HUES64 (cell line): ENCODE results near the gene FGA.
"Not testable (repeated sequence)": the region's sequence is repeated elsewhere in the genome, so short reads cannot be mapped to it uniquely, and the experiment has no call there.

Source experiments
- H3K27ac ChIP-seq: 2 replicates; pipeline ENCODE4 v1.7.0; 2013; ENCODE audit warnings: low read depth, low read length, inconsistent platforms
- H3K27me3 ChIP-seq: 2 replicates; pipeline ENCODE4 v1.6.1; 2013; ENCODE audit warnings: mild to moderate bottlenecking, low read length; ENCODE audit not compliant: insufficient read depth
- H3K36me3 ChIP-seq: 2 replicates; pipeline ENCODE4 v1.6.1; 2013; ENCODE audit warnings: mild to moderate bottlenecking, low read length; ENCODE audit not compliant: insufficient read depth
- H3K4me1 ChIP-seq: 2 replicates; pipeline ENCODE4 v1.6.1; 2013; ENCODE audit warnings: mild to moderate bottlenecking, low read length, moderate library complexity; ENCODE audit not compliant: insufficient read depth
- H3K4me3 ChIP-seq: 2 replicates; pipeline ENCODE4 v1.5.1; 2013; ENCODE audit warnings: mild to moderate bottlenecking, low read length, moderate library complexity
- H3K9ac ChIP-seq: 2 replicates; pipeline ENCODE4 v1.6.1; 2013; ENCODE audit warnings: mild to moderate bottlenecking, low read depth, low read length
- H3K9me3 ChIP-seq: 2 replicates; pipeline ENCODE4 v1.6.1; 2013; ENCODE audit warnings: low read depth, low read length; ENCODE audit not compliant: insufficient read depth
- WGBS: fragments of 150-250, 120-280 bp; methylation state at CpG from one replicate; pipeline ENCODE4 v1.1.7; 2013; ENCODE audit warnings: missing lambda C conversion rate; 5-methylcytosine and 5-hydroxymethylcytosine counted together

Gene FGA

DNA sequence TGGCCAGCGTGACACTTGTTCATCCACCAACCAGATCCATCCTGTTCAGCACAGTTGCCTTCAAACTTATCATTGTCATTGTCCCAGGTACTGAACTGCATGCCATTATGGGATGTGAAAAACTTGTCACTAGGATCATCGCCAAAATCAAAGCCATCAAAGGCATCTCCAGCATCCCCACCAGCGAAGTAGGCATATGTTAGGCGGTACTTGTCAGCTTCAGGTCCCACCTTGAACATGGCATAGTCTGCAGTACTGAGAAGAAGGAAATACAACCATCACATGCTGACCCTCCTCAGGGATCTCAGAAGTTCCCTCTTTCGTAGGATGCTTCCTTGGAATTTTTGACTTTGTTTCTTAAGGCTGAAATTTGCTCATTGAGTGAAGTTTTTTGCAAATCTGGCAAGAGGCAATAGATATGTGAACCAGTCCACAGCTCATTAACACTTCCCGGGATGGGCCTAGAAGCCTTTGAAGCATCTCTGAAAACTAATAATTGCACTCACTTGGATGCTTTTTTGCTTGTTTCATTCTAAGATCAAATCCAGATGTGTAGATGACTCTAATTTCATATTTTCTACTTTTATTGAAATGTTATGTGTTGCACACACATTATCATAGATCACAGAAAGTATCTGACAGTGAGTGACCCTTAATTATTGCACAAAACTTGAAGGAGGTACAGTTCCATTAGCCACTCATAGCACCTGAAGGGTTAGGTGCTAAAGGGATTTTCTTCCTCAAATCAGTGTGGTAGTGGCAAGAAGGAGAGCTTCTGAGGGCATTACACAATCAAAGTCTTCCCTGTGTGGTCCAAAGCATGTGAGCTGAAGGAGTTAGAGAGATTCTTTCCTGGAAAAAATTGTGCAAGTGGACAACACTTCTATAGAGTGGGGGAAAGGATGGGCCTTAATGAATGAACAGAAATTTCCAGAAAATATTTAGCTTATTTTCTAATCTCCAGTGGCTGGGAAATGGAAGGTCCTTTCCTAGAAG, 16.5 kb upstream of the FGA start:
- no peak overlapping the region for H3K4me3 ChIP-seq
- WGBS, result 97% methylated on average over 6 of the region's 6 CpGs
- no peaks in the 10 kb centered on the region for H3K4me1 ChIP-seq

DNA sequence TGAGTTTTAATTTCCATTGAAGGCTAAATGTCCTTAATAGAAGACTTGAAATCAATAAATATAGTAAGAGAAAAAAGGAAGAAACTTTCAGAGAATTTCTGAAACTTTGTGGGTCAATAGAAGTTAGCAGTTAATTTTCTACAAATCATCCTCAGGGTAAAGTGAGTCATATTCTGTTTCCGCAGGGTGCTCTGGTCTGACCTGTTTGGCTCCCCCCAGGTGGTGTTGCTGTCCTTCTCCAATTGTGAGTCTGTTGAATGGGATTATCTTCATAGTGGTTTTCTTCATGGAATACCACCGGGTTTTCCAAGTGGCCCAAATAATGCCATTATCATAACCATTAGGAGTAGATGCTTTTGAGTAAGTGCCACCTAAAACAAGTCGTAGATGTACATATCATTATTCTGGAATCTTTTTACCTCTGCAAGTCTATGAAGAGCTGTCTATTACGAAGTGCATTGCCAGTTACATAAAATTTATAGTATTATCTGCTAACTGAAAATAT, 14.2 kb upstream of the FGA start:
- Histone ChIP-seq H3K36me3 (no peaks in the 10 kb centered on the region), H3K9me3 (no peaks in the 10 kb centered on the region), H3K4me3 (no peak overlapping the region), H3K27ac (no peak overlapping the region), H3K4me1 (no peaks in the 10 kb centered on the region), H3K9ac (no peak overlapping the region), H3K27me3 (no peaks in the 10 kb centered on the region)
- 86% methylated on average over 2 of the region's 4 CpGs for WGBS

More for the DNA sequence above, 16.5 kb upstream of the FGA start:
- no peaks in the 10 kb centered on the region for H3K36me3 ChIP-seq
- H3K27ac ChIP-seq, result no peak overlapping the region
- no peaks in the 10 kb centered on the region for H3K9me3 ChIP-seq
- H3K9ac ChIP-seq, result no peak overlapping the region
- H3K27me3 ChIP-seq, result no peaks in the 10 kb centered on the region

DNA sequence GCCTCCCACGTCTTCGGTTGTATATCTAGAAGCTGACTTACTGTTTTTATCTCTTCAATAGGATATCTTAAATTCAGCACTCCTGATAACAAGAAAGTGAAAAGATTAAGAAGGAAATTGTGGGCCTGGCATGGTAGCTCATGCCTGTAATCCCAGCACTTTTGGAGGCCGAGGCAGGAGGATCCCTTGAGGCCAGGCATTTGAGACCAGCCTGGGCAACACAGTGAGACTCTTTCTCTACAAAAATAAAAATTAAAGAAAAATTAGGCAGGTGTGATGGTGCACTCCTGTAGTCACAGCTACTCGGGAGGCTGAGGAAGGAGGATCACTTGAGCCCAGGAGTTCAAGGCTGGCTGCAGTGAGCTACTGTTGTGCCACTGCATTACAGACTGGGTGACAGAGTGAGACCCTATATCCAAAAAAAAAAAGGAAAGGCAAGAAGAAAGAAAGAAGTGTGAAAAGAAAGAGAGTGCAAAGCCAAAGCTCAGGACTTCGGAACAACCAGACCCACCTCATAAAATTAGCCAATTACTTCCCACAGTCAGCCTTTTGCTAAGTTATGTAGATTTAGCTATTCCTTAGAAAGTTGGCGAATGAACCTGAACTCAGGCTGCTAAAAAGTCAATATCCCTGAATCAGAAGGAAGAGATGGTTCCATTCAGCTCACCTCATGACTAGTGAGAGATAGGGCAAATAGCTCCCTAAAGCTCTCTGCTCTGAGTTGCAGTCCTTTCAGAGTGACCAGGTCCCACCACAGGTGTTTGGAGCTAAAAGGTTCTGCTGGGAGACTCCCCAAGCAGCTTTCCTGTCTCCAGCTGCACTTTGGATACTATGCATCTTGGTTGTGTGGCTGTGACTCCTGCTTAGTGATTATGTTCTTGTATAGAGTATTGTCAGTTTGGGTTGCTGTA, 12.7 kb upstream of the FGA start:
- H3K4me1 ChIP-seq, result no peaks in the 10 kb centered on the region
- H3K4me3 ChIP-seq, result no peak overlapping the region
- H3K36me3 ChIP-seq, result no peaks in the 10 kb centered on the region
- WGBS, result 91% methylated on average over 5 of the region's 6 CpGs
- H3K9ac ChIP-seq, result no peak overlapping the region
- H3K27ac ChIP-seq, result no peak overlapping the region
- H3K27me3 ChIP-seq, result no peaks in the 10 kb centered on the region
- no peaks in the 10 kb centered on the region for H3K9me3 ChIP-seq

DNA sequence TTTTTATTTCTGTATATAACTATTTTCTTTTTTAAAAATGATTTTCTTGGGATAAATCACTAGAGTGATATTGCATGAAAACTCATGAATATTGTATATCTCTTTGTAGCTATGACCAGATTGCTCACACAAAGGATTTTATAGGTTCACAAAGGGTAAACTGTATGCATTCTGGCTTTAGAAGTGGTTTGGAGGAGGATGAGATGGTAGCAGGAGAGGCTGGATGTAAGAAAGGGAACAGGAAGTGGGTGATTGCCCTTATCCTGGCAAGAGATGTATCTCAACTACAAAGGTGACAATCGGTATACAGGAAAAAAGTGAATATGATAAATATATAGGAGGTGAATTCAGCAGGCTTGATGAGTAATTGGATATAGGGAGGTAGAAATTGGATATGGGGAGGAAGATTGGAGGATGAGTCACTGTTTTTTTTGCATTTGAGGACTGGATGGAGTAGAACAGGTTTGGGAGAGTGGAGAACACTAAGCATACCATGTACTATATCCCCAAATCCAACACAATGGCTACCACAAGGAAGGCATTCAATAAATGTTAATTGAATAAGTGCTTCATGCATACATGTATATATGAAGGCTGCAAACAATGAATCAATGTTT, 12.0 kb upstream of the FGA start:
- 100% methylated on average over 1 of the region's 1 CpG for WGBS
- Histone ChIP-seq H3K4me3 (no peak overlapping the region), H3K9me3 (no peaks in the 10 kb centered on the region), H3K27me3 (no peaks in the 10 kb centered on the region), H3K27ac (no peak overlapping the region), H3K4me1 (no peaks in the 10 kb centered on the region), H3K9ac (no peak overlapping the region), H3K36me3 (no peaks in the 10 kb centered on the region)

DNA sequence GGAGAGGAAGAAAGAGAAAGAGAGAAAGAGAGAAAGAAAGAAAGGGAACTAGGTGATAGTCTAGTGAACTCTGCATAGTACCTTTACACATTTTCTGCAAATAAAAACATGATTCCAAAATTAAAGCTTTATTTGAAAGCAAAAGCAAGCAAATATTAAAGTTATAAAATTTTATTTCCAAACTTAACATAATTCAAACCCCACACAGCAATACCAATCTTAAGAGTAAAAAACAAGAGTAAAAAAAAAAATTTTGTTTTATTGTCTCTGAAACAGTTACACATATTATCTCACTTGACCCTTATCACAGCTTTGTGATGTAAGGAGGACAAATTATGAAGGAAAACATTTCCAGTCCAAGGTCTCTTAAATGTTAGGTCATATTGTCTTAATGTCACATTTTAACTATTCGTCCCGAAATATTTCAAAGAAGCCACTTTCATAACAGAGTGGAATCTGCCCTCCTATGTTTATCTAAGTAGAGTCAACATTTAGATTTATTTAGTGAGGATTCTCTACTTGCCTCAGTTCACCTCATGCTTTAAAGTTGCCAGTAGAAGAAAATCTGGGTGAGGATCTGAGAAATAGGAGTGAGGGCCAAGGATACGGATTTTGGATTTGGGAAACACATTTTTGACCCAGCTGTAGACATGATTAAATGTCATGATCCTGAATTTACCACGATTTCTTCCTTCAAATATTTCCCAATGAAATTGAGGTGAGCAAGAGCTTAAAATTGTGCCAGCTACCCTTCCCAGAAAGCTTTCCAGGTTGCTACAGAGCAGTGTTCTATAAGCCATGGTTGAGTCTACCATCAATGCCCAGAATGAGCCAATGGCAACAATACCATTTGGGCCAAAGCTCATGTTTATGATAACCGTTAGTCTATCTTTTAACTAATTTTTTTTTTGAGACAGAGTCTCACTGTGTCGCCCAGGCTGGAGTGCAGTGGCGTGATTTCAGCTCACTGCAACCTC, 7.5 kb upstream of the FGA start:
- H3K9me3 ChIP-seq, result no peaks in the 10 kb centered on the region
- no peaks in the 10 kb centered on the region for H3K36me3 ChIP-seq
- 96% methylated on average over 5 of the region's 7 CpGs for WGBS
- H3K9ac ChIP-seq, result no peak overlapping the region
- H3K4me1 ChIP-seq, result no peaks in the 10 kb centered on the region
- no peak overlapping the region for H3K27ac ChIP-seq
- no peak overlapping the region for H3K4me3 ChIP-seq
- H3K27me3 ChIP-seq, result no peaks in the 10 kb centered on the region

DNA sequence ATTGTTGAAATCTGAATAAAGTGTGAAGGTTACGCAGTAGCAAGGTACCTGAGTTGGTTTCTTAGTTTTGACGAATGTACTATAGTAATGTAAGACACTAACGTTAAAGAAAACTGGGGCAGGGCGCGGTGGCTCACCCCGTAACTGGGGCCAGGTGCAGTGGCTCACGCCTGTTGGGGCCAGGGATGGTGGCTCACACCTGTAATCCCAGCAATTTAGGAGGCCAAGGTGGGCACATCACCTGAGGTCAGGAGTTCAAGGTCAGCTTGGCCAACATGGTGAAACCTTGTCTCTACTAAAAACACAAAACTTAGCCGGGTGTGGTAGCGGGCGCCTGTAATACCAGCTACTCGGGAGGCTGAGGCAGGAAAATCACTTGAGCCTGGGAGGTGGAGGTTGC, 6.7 kb upstream of the FGA start:
- not testable (repeated sequence) for H3K9me3 ChIP-seq, H3K27me3 ChIP-seq, H3K27ac ChIP-seq, H3K4me1 ChIP-seq, H3K4me3 ChIP-seq, H3K9ac ChIP-seq, H3K36me3 ChIP-seq
- 96% methylated on average over 11 of the region's 11 CpGs for WGBS

DNA sequence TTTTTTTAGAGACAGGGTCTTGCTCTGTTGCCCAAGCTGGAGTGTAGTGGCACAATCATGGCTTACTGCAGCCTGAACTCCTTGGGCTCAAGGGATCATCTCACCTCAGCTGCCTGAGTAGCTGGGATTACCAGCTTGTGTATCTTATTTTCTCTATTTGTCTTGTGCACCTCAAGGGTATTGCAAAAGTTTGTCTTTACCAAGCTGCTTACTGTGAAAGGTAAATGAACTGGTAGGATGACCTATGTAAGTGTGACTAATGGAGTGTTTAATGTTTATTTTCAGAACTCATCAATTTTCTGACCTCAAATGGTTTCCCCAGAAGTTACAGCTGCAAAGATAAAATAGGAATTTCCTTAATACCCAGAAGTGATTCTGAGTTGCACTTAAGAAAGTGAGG, 5.3 kb upstream of the FGA start:
- Histone ChIP-seq H3K27me3 (no peaks in the 10 kb centered on the region), H3K4me3 (no peak overlapping the region), H3K9me3 (no peaks in the 10 kb centered on the region), H3K4me1 (0 out of 2 replicates have a peak, but pooled peaks cover under 1% of the 10 kb centered on the region), H3K27ac (no peak overlapping the region), H3K9ac (no peak overlapping the region), H3K36me3 (no peaks in the 10 kb centered on the region)

DNA sequence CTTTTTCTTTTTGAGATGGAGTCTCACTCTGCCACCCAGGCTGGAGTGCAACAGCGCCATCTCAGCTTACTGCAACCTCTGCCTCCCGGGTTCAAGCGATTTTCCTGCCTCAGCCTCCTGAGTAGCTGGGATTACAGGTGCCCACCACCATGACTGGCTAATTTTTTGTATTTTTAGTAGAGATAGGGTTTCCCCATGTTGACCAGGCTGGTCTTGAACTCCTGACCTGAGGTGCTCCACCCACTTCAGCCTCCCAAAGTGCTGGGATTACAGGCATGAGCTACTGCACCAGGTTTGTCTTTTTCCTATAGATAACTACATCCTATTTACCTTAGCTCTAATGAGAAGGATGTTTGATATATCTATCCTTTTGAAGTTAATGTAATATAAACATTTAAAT, 3.8 kb upstream of the FGA start:
- H3K27ac ChIP-seq, H3K36me3 ChIP-seq, H3K4me3 ChIP-seq, H3K27me3 ChIP-seq, H3K9me3 ChIP-seq, H3K4me1 ChIP-seq, H3K9ac ChIP-seq: not testable (repeated sequence)
- WGBS, result 88% methylated on average over 3 of the region's 3 CpGs

DNA sequence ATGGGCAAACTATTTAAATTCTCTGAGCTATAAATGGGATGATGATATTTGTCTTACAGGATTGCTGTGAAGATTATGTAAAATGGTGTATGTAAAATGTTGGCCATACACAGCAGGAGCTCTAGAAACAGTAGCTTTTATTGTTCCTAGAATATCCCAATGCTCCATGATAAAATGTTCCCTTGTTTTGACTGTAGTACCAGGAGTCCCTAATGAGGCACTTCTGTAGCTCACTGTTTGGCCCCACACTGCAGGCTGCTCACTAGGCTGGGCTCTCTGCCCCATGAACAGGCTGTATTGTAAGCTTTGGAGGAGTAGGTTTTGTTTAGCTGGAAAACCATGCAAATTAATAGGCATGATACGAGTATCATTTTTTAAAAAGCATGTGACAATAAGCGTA, 3.3 kb upstream of the FGA start:
- H3K9me3 ChIP-seq, result no peaks in the 10 kb centered on the region
- H3K27me3 ChIP-seq, result no peaks in the 10 kb centered on the region
- 97% methylated on average over 2 of the region's 2 CpGs for WGBS
- 0 out of 2 replicates have a peak, but pooled peaks cover 3% of the 10 kb centered on the region for H3K4me1 ChIP-seq
- no peak overlapping the region for H3K4me3 ChIP-seq
- no peak overlapping the region for H3K27ac ChIP-seq
- H3K9ac ChIP-seq, result no peak overlapping the region
- H3K36me3 ChIP-seq, result no peaks in the 10 kb centered on the region

DNA sequence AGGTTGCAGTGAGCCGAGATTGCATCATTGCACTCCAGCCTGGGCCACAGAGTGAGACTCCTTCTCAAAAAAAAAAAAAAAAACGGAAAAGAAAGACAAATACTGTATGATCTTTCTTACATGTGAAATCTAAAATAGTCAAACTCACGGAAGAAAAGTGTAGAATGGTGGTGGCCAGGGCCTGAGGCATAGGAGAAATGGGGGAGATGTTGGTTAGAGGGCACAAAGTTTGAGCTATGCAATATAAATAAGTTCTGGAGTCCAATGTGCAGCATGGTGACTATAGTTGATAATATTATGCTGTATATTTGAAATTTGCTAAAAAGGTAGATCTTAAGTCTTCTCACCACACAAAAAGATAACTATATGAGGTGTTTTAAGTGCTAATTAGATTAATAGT, 1.3 kb upstream of the FGA start:
- H3K9ac ChIP-seq, result no peak overlapping the region
- no peaks in the 10 kb centered on the region for H3K27me3 ChIP-seq
- 79% methylated on average over 2 of the region's 3 CpGs for WGBS
- H3K4me3 ChIP-seq, result no peak overlapping the region
- no peak overlapping the region for H3K27ac ChIP-seq
- no peaks in the 10 kb centered on the region for H3K9me3 ChIP-seq
- no peaks in the 10 kb centered on the region for H3K36me3 ChIP-seq
- H3K4me1 ChIP-seq, result 0 out of 2 replicates have a peak, but pooled peaks cover 3% of the 10 kb centered on the region
